Ishikawa (cell line): Measurements from ENCODE around the gene EBPL.

Experiments used
- CEBPB ChIP-seq: IDR thresholded peaks from 2 replicates; pipeline ENCODE4 v1.6.1; 2012
- CREB1 ChIP-seq: IDR thresholded peaks from 2 replicates; pipeline ENCODE4 v1.6.1; 2012; ENCODE audit warnings: low read depth
- EGR1 ChIP-seq: IDR thresholded peaks from 2 replicates; pipeline ENCODE4 v1.6.1; 2012
- EP300 ChIP-seq: IDR thresholded peaks from 2 replicates; pipeline ENCODE4 v1.6.1; 2012; ENCODE audit warnings: borderline replicate concordance
- FOXM1 ChIP-seq: IDR thresholded peaks from 2 replicates; pipeline ENCODE4 v1.6.1; 2012; ENCODE audit warnings: low read depth, borderline replicate concordance
- MAX ChIP-seq: IDR thresholded peaks from 2 replicates; pipeline ENCODE4 v1.6.1; 2012
- NFIC ChIP-seq: IDR thresholded peaks from 2 replicates; pipeline ENCODE4 v1.6.1; 2012
- RAD21 ChIP-seq: IDR thresholded peaks from 2 replicates; pipeline ENCODE4 v1.6.1; 2012; ENCODE audit warnings: low read depth
- REST ChIP-seq: IDR thresholded peaks from 2 replicates; pipeline ENCODE4 v1.6.1; 2012; ENCODE audit warnings: low read depth, mild to moderate bottlenecking
- TAF1 ChIP-seq: IDR thresholded peaks from 2 replicates; pipeline ENCODE4 v1.6.1; 2012; ENCODE audit warnings: low read depth, mild to moderate bottlenecking
- TCF12 ChIP-seq: IDR thresholded peaks from 2 replicates; pipeline ENCODE4 v1.6.1; 2012; ENCODE audit warnings: low read depth
- TEAD4 ChIP-seq: IDR thresholded peaks from 2 replicates; pipeline ENCODE4 v1.6.1; 2012
- USF1 ChIP-seq: IDR thresholded peaks from 2 replicates; pipeline ENCODE4 v1.6.1; 2012
- YY1 ChIP-seq: IDR thresholded peaks from 2 replicates; pipeline ENCODE4 v1.6.1; 2012; ENCODE audit warnings: low read depth
- ZBTB7A ChIP-seq: IDR thresholded peaks from 2 replicates; pipeline ENCODE4 v1.6.1; 2012; ENCODE audit warnings: low read depth

The EBPL gene

GRCh38 chr13:49645451-49645850 lies 45.8 kb downstream of the EBPL start:
- TF ChIP-seq NFIC (no peak), TEAD4 (no peak), ZBTB7A (no peak), YY1 (no peak), CREB1 (no peak), FOXM1 (no peak), REST (no peak), RAD21 (no peak), CEBPB (no peak), TCF12 (no peak), MAX (no peak), TAF1 (no peak), EP300 (no peak), USF1 (no peak), EGR1 (no peak)

GRCh38 chr13:49643035-49643646 lies 48.1 kb downstream of the EBPL start:
- TF ChIP-seq YY1 (no peak), USF1 (no peak), EP300 (no peak), NFIC (no peak), CREB1 (no peak), TAF1 (no peak), REST (no peak), CEBPB (no peak)

GRCh38 chr13:49641801-49642291 lies 49.4 kb downstream of the EBPL start:
- no peak for TF ChIP-seq TEAD4
- no peak for TF ChIP-seq RAD21
- no peak for TF ChIP-seq NFIC

- no peak for TF ChIP-seq REST
Measured at GRCh38 chr13:49638744-49639072, 52.6 kb downstream of the EBPL start.

GRCh38 chr13:49638030-49638743 lies 53.1 kb downstream of the EBPL start:
- TF ChIP-seq CEBPB (no peak), TAF1 (no peak), RAD21 (no peak), TCF12 (no peak), YY1 (no peak), NFIC (no peak), FOXM1 (no peak), USF1 (no peak), ZBTB7A (no peak), CREB1 (no peak), TEAD4 (no peak), EP300 (no peak), EGR1 (no peak), MAX (no peak), REST (no peak)
